Panc1 (cell line): Measurements from ENCODE around the gene CFAP119.

Experiments used
- CTCF ChIP-seq: fragments of 450-650 bp; IDR thresholded peaks from 2 replicates; pipeline ENCODE4 v1.5.1; 2017; ENCODE audit warnings: mild to moderate bottlenecking
- POLR2AphosphoS5 ChIP-seq: IDR thresholded peaks from 2 replicates; pipeline ENCODE4 v1.6.1; 2012; ENCODE audit warnings: mild to moderate bottlenecking, low read depth, low read length, moderate library complexity
- REST ChIP-seq, 2 experiments: IDR thresholded peaks; 2 replicates each; pipeline ENCODE4 v1.6.1; 2011 to 2012; ENCODE audit warnings: low read depth in 2 of 2, control low read depth in 1 of 2, low read length in 1 of 2, mild to moderate bottlenecking in 1 of 2, moderate library complexity in 1 of 2; ENCODE audit not compliant: insufficient read depth in 1 of 2
- TCF7L2 ChIP-seq: IDR thresholded peaks from 2 replicates; pipeline ENCODE4 v1.6.1; 2011; ENCODE audit warnings: mild to moderate bottlenecking, low read depth, low read length, inconsistent platforms

GRCh38 chr16:30797670-30798309 lies 35.9 kb upstream of the CFAP119 start:
- TF ChIP-seq CTCF = no peak
- no peak for TF ChIP-seq POLR2AphosphoS5
- TF ChIP-seq REST (IDR thresholded peaks at IDR 0.05; ENCODE audit: insufficient read depth in 1 of 2, low read depth in 2 of 2, low read length in 1 of 2) = no peak
- TF ChIP-seq TCF7L2 = no peak
